HFF-Myc (cell line): ENCODE data around the gene INPP5A.

Experiments
- DNase-seq: peaks from one replicate; pipeline ENCODE4 v3.0.0-alpha.2; 2011; ENCODE audit warnings: low read depth; ENCODE audit errors: extremely low read depth
- H3K4me3 ChIP-seq: replicated peaks from 2 replicates; pipeline ENCODE4 v1.5.1; 2011; ENCODE audit warnings: low read depth, mild to moderate bottlenecking, control low read depth, low read length
- CTCF ChIP-seq: IDR thresholded peaks from 2 replicates; pipeline ENCODE4 v1.5.1; 2012; ENCODE audit warnings: mild to moderate bottlenecking, low read depth, low read length, control low read depth; ENCODE audit errors: missing control alignments

The INPP5A gene

GRCh38 chr10:132592790-132593383 is 55.3 kb downstream of the INPP5A start:
- TF ChIP-seq CTCF, result no peak
- DNase-seq, result no peak

GRCh38 chr10:132593389-132593788 is 55.8 kb downstream of the INPP5A start:
- no peak overlapping the region for H3K4me3 ChIP-seq
- TF ChIP-seq CTCF, result no peak
- no peak for DNase-seq

More at GRCh38 chr10:132592790-132593383, 55.3 kb downstream of the INPP5A start:
- no peak overlapping the region for H3K4me3 ChIP-seq

- DNase-seq, result no peak
- TF ChIP-seq CTCF, result no peak
- no peak overlapping the region for H3K4me3 ChIP-seq
Measured at GRCh38 chr10:132593900-132594876, 56.6 kb downstream of the INPP5A start.

GRCh38 chr10:132595021-132595420 is 57.4 kb downstream of the INPP5A start:
- DNase-seq, result no peak
- no peak overlapping the region for H3K4me3 ChIP-seq
- no peak for TF ChIP-seq CTCF

GRCh38 chr10:132595854-132596253 is 58.3 kb downstream of the INPP5A start:
- no peak for TF ChIP-seq CTCF
- DNase-seq, result no peak
- no peak overlapping the region for H3K4me3 ChIP-seq

GRCh38 chr10:132596742-132597279 is 59.2 kb downstream of the INPP5A start:
- no peak overlapping the region for H3K4me3 ChIP-seq
- no peak for TF ChIP-seq CTCF
- DNase-seq, result no peak
